CD4-positive, alpha-beta T cell treated with Interleukin-10 for 1 hour (primary cell): ENCODE measurements around the gene FAAP100.
A peak's percentile ranks its signal among the peaks of the same experiment; 100 is the strongest.

Experiments
- DNase-seq: peaks from one replicate; pipeline ENCODE4 v3.0.0-alpha.2; 2020

FAAP100 gene

GRCh38 chr17:81509972-81510784 is 42.0 kb downstream of the FAAP100 start:
- DNase-seq, result peak; percentile 22

- DNase-seq, result peak; percentile 53
Observed at GRCh38 chr17:81509207-81509971, 42.8 kb downstream of the FAAP100 start.

- DNase-seq, result no peak
Observed at GRCh38 chr17:81508639-81509206, 43.4 kb downstream of the FAAP100 start.

- no peak for DNase-seq
Observed at GRCh38 chr17:81503619-81504018, 48.5 kb downstream of the FAAP100 start.

- no peak for DNase-seq
Observed at GRCh38 chr17:81502471-81503017, 49.6 kb downstream of the FAAP100 start.

- DNase-seq, result no peak
Observed at GRCh38 chr17:81500047-81500446, 52.1 kb downstream of the FAAP100 start.

GRCh38 chr17:81499601-81499970 is 52.6 kb downstream of the FAAP100 start:
- DNase-seq, result no peak

GRCh38 chr17:81498953-81499600 is 53.1 kb downstream of the FAAP100 start:
- no peak for DNase-seq

GRCh38 chr17:81494626-81495377 is 57.4 kb downstream of the FAAP100 start:
- no peak for DNase-seq

GRCh38 chr17:81493198-81494038 is 58.7 kb downstream of the FAAP100 start:
- DNase-seq, result no peak

- no peak for DNase-seq
Observed at GRCh38 chr17:81492706-81493105, 59.4 kb downstream of the FAAP100 start.

- DNase-seq, result no peak
Observed at GRCh38 chr17:81492202-81492601, 60.0 kb downstream of the FAAP100 start.

- no peak for DNase-seq
Observed at GRCh38 chr17:81491761-81492160, 60.4 kb downstream of the FAAP100 start.

- no peak for DNase-seq
Observed at GRCh38 chr17:81491181-81491581, 61.0 kb downstream of the FAAP100 start.

GRCh38 chr17:81489998-81490992 is 61.9 kb downstream of the FAAP100 start:
- no peak for DNase-seq
